Tongue (tissue), 2 donors: Measurements from ENCODE around the gene RPLP2. TPM values are rescaled to one million over a fixed set of nuclear protein-coding genes. Genes with fewer than 3 reads are reported as not detected.

Experiments
- DNase-seq: peaks from one replicate; pipeline ENCODE4 v3.0.0-alpha.2; 2015
- total RNA-seq: library from RNA; depleted of rRNA; stranded (reverse); fragments of >200 nt; gene quantifications from one replicate; pipeline ENCODE4 v1.2.3, GENCODE V29; 2014

RPLP2 gene
- total RNA-seq, 1 donor from 2014 or later: 259 TPM

GRCh38 chr11:803770-804598 is 5.8 kb upstream of the RPLP2 start:
- DNase-seq: peak; percentile 53

GRCh38 chr11:804599-804964 is 5.2 kb upstream of the RPLP2 start:
- DNase-seq: no peak

GRCh38 chr11:808427-809286 is 1.1 kb upstream of the RPLP2 start:
- DNase-seq: no peak

GRCh38 chr11:810040-810567 is 337 bp downstream of the RPLP2 start:
- no peak for DNase-seq

- DNase-seq: no peak
Observed at GRCh38 chr11:811446-812245, 1.9 kb downstream of the RPLP2 start.

GRCh38 chr11:812390-812789 is 2.6 kb downstream of the RPLP2 start:
- no peak for DNase-seq

GRCh38 chr11:813072-813455 is 3.3 kb downstream of the RPLP2 start:
- no peak for DNase-seq

- no peak for DNase-seq
Observed at GRCh38 chr11:813456-814096, 3.8 kb downstream of the RPLP2 start.

GRCh38 chr11:815675-816432 is 6.1 kb downstream of the RPLP2 start:
- DNase-seq: no peak

GRCh38 chr11:816433-816779 is 6.6 kb downstream of the RPLP2 start:
- no peak for DNase-seq

- no peak for DNase-seq
Observed at GRCh38 chr11:818396-819128, 8.8 kb downstream of the RPLP2 start, which contains the start of gene PNPLA2. TSS of gene PNPLA2 (plus strand) at chr11:818914. CDS start at chr11:819719, 805 bp downstream.

GRCh38 chr11:819129-819931 is 9.6 kb downstream of the RPLP2 start:
- peak; percentile 95 for DNase-seq

- DNase-seq: peak; percentile 80
Observed at GRCh38 chr11:819943-820649, 10.3 kb downstream of the RPLP2 start.

- DNase-seq: no peak
Observed at GRCh38 chr11:820655-821511, 11.1 kb downstream of the RPLP2 start.

GRCh38 chr11:821512-822371 is 12.0 kb downstream of the RPLP2 start:
- no peak for DNase-seq

GRCh38 chr11:823441-824291 is 13.9 kb downstream of the RPLP2 start:
- no peak for DNase-seq
